Body of pancreas (tissue), 4 donors: ENCODE measurements around the gene TENT5C. TPM values are rescaled to one million over a fixed set of nuclear protein-coding genes. Genes with fewer than 3 reads are reported as not detected.

Experiments
- ATAC-seq: fragments of 150-250 bp; one replicate; pipeline ENCODE4 v1.9.1; 2016
- DNase-seq, 4 donors: peaks; one replicate each; pipeline ENCODE4 v3.0.0-alpha.2; 2019
- H3K27ac ChIP-seq, 4 donors: fragments of 200-600 bp; sonication (generic); 1 replicate in 3 of 4; 2 replicates in 1 of 4; pipeline versions ENCODE4 v1.5.1 to v1.6.1; 2016 to 2019; ENCODE audit warnings: mild to moderate bottlenecking in 1 of 4, mixed read lengths in 1 of 4, moderate library complexity in 1 of 4
- H3K27me3 ChIP-seq, 2 donors: fragments of 200-600 bp; sonication (generic); one replicate each; pipeline ENCODE4 v1.6.0; 2016; ENCODE audit warnings: mild to moderate bottlenecking in 1 of 2
- H3K36me3 ChIP-seq, 2 donors: fragments of 200-600 bp; sonication (generic); replicated peaks in 1 of 2; 2 replicates each; pipeline ENCODE4 v1.5.1; 2016; ENCODE audit warnings: low read depth in 2 of 2; ENCODE audit not compliant: insufficient read depth in 1 of 2
- H3K4me1 ChIP-seq: fragments of 200-600 bp; sonication (generic); one replicate; pipeline ENCODE4 v1.6.0; 2016
- H3K4me3 ChIP-seq, 2 donors: fragments of 200-600 bp; sonication (generic); 1 replicate in 1 of 2; 2 replicates in 1 of 2; pipeline ENCODE4 v1.5.1; 2016 to 2019
- H3K9me3 ChIP-seq, 3 donors: fragments of 200-600 bp; sonication (generic); 1 replicate in 2 of 3; 2 replicates in 1 of 3; pipeline ENCODE4 v1.5.1; 2016
- CTCF ChIP-seq, 7 experiments: fragments of 450-650 bp in 4 of 7; fragments of 200-600 bp in 3 of 7; sonication (generic) in 3 of 7; IDR thresholded peaks; one replicate each; pipeline ENCODE4 v1.5.1; 2016 to 2019; ENCODE audit warnings: antibody characterized with exemption in 7 of 7
- POLR2A ChIP-seq, 3 donors: fragments of 450-650 bp; IDR thresholded peaks; one replicate each; pipeline ENCODE4 v1.6.1; 2016; ENCODE audit warnings: antibody characterized with exemption in 3 of 3, mild to moderate bottlenecking in 2 of 3
- WGBS, 2 donors: methylation state at CpG; one replicate each; pipeline ENCODE4 v1.1.5; 2017; 5-methylcytosine and 5-hydroxymethylcytosine counted together
- intact Hi-C: fragments of 100-400 bp; cut with DNase I; formaldehyde crosslinking; loops from one replicate; pipeline ENCODE4 v1.15.1; 2023
- total RNA-seq, 2 donors: library from RNA; depleted of rRNA; stranded (reverse); fragments of >200 nt; gene quantifications; one replicate each; pipeline ENCODE4 v1.1.0, GENCODE V29; 2016

Gene TENT5C
- total RNA-seq, 2 donors from 2014 or later, result 30.0 to 39.7 TPM

GRCh38 chr1:117646007-117646811, 40.4 kb downstream of the TENT5C start:
- intact Hi-C loops, result no loop called here
- H3K27ac ChIP-seq, result no peak overlapping the region
- no peaks in the 10 kb centered on the region for H3K36me3 ChIP-seq
- ATAC-seq (peak; percentile 35), DNase-seq (no peak)
- H3K27me3 ChIP-seq, result no peaks in the 10 kb centered on the region
- H3K9me3 ChIP-seq, result no peaks in the 10 kb centered on the region
- TF ChIP-seq CTCF (IDR thresholded peaks at IDR 0.05) (no peak), POLR2A (IDR thresholded peaks at IDR 0.05) (no peak)
- no peak overlapping the region for H3K4me3 ChIP-seq
- peaks cover 8% of the 10 kb centered on the region for H3K4me1 ChIP-seq
- WGBS, 2 donors, result 85% methylated on average over 8 to 10 of the region's 10 CpGs

GRCh38 chr1:117646956-117647355, 41.1 kb downstream of the TENT5C start:
- no peak overlapping the region for H3K27ac ChIP-seq
- no peaks in the 10 kb centered on the region for H3K36me3 ChIP-seq
- H3K9me3 ChIP-seq, result no peaks in the 10 kb centered on the region
- peaks cover 8% of the 10 kb centered on the region for H3K4me1 ChIP-seq
- no peak for TF ChIP-seq CTCF (IDR thresholded peaks at IDR 0.05)
- TF ChIP-seq POLR2A (IDR thresholded peaks at IDR 0.05), result no peak
- H3K4me3 ChIP-seq, result no peak overlapping the region
- no peak for ATAC-seq
- 91 to 98% methylated on average over 12 of the region's 12 CpGs for WGBS, 2 donors
- intact Hi-C loops, result no loop called here
- DNase-seq, result no peak
- H3K27me3 ChIP-seq, result no peaks in the 10 kb centered on the region

GRCh38 chr1:117648015-117648414, 42.2 kb downstream of the TENT5C start:
- TF ChIP-seq CTCF (IDR thresholded peaks at IDR 0.05) (no peak), POLR2A (IDR thresholded peaks at IDR 0.05) (no peak)
- H3K27me3 ChIP-seq, result no peaks in the 10 kb centered on the region
- H3K4me3 ChIP-seq, result no peak overlapping the region
- intact Hi-C loops, result no loop called here
- DNase-seq (no peak), ATAC-seq (no peak)
- H3K36me3 ChIP-seq, result no peaks in the 10 kb centered on the region
- no peak overlapping the region for H3K27ac ChIP-seq
- WGBS, 2 donors, result 82 to 95% methylated on average over 2 of the region's 2 CpGs
- no peaks in the 10 kb centered on the region for H3K9me3 ChIP-seq
- peaks cover 8% of the 10 kb centered on the region for H3K4me1 ChIP-seq

- no peaks in the 10 kb centered on the region for H3K27me3 ChIP-seq
- DNase-seq (no peak), ATAC-seq (no peak)
- H3K36me3 ChIP-seq, result no peaks in the 10 kb centered on the region
- no peak overlapping the region for H3K27ac ChIP-seq
- peaks cover 31% of the 10 kb centered on the region for H3K4me1 ChIP-seq
- intact Hi-C loops, result no loop called here
- H3K9me3 ChIP-seq, result no peaks in the 10 kb centered on the region
- TF ChIP-seq POLR2A (IDR thresholded peaks at IDR 0.05), result no peak
- no peak for TF ChIP-seq CTCF (IDR thresholded peaks at IDR 0.05)
- WGBS, 2 donors, result 76 to 90% methylated on average over 6 of the region's 6 CpGs
- H3K4me3 ChIP-seq, result no peak overlapping the region
Measured at GRCh38 chr1:117650840-117651568, 45.2 kb downstream of the TENT5C start.
